ENCODE measurements around the gene CFAP300. TPM values are rescaled to one million over a fixed set of nuclear protein-coding genes. Genes with fewer than 3 reads are reported as not detected.

CFAP300 gene
- total and polyA plus RNA-seq, 2 of the 8 experiments (the other 6 are each of a cell fraction or from before 2014, with no cell fraction given): 2.1 to 2.8 TPM

- no peak overlapping the region for H2AFZ ChIP-seq (ENCODE audit: low read length)
- no peak for TF ChIP-seq CTBP2 (IDR thresholded peaks at IDR 0.05; ENCODE audit: borderline replicate concordance, insufficient read depth, insufficient read length, low read length)
- no peak for TF ChIP-seq ATF3 (IDR thresholded peaks at IDR 0.05; ENCODE audit: insufficient read depth, low read depth, low read length)
- no peak for TF ChIP-seq BCL11A (IDR thresholded peaks at IDR 0.05; ENCODE audit: low read depth in 2 of 2, low read length in 2 of 2)
- no peak for TF ChIP-seq ATF2 (IDR thresholded peaks at IDR 0.05; ENCODE audit: low read length)
- TF ChIP-seq YY1 (IDR thresholded peaks at IDR 0.05; ENCODE audit: low read depth, low read length): no peak
- no peak for TF ChIP-seq RBBP5 (IDR thresholded peaks at IDR 0.05; ENCODE audit: borderline replicate concordance, low read depth, low read length)
- TF ChIP-seq TEAD4 (IDR thresholded peaks at IDR 0.05; ENCODE audit: low read depth, low read length): no peak
- TF ChIP-seq BRCA1 (IDR thresholded peaks at IDR 0.05; ENCODE audit: low read depth, low read length): no peak
- TF ChIP-seq E2F6 (IDR thresholded peaks at IDR 0.05): no peak
- TF ChIP-seq POLR2AphosphoS5 (IDR thresholded peaks at IDR 0.05; ENCODE audit: low read depth, low read length): no peak
- TF ChIP-seq HDAC6 (IDR thresholded peaks at IDR 0.05; ENCODE audit: low read depth, low read length): no peak
Measured at GRCh38 chr11:102099755-102100154, 52.5 kb downstream of the CFAP300 start.

More at GRCh38 chr11:102099755-102100154, 52.5 kb downstream of the CFAP300 start:
- no peaks in the 10 kb centered on the region for H3K79me1 ChIP-seq (ENCODE audit: low read depth, low read length)
- no peak for FAIRE-seq
- no peak overlapping the region for H3K9ac ChIP-seq (replicated peaks in 1 of 4; ENCODE audit: extremely low read depth in 1 of 4, low read depth in 3 of 4, low read length in 3 of 4)
- H4K8ac ChIP-seq (ENCODE audit: extremely low read depth, insufficient read depth, low read length): no peak overlapping the region
- no peaks in the 10 kb centered on the region for H3K9me3 ChIP-seq (ENCODE audit: insufficient read depth in 2 of 2, low read depth in 1 of 2, low read length in 1 of 2)
- H2AK5ac ChIP-seq (ENCODE audit: low read depth, low read length): no peak overlapping the region
- H3K18ac ChIP-seq (ENCODE audit: extremely low read depth, low read length): no peak overlapping the region
- no peak for DNase-seq (ENCODE audit: low read depth in 1 of 2, low spot score in 2 of 2)
- H4K91ac ChIP-seq (replicated peaks; ENCODE audit: insufficient read length, low read length): no peak overlapping the region
- no peaks in the 10 kb centered on the region for H3K23me2 ChIP-seq (ENCODE audit: low read depth, low read length)
- H3K4ac ChIP-seq (replicated peaks; ENCODE audit: insufficient read length, low read depth, low read length): no peak overlapping the region
- H3K23ac ChIP-seq (ENCODE audit: insufficient read length): no peak overlapping the region
- no peak overlapping the region for H4K5ac ChIP-seq (ENCODE audit: insufficient read length, low read depth, low read length)
- CTCF ChIA-PET (ENCODE audit: partially characterized antibody): no interaction called here
- no peak overlapping the region for H3K56ac ChIP-seq (replicated peaks; ENCODE audit: insufficient read length, low read depth, low read length)
- H3K4me3 ChIP-seq (ENCODE audit: extremely low read depth in 1 of 4, insufficient read depth in 2 of 4, low read depth in 3 of 4, low read length in 4 of 4): no peak overlapping the region
- no peaks in the 10 kb centered on the region for H3K4me1 ChIP-seq (replicated peaks in 1 of 4; ENCODE audit: control insufficient read depth in 3 of 4, insufficient read depth in 4 of 4, low read length in 3 of 4)
- H2BK120ac ChIP-seq (replicated peaks; ENCODE audit: low read depth, low read length): no peak overlapping the region
- no peak overlapping the region for H3K4me2 ChIP-seq (ENCODE audit: insufficient read depth in 1 of 2, low read depth in 2 of 2, low read length in 2 of 2)
- no peak overlapping the region for H2BK20ac ChIP-seq (ENCODE audit: low read length)
- H2BK15ac ChIP-seq (ENCODE audit: low read length): no peak overlapping the region
- no peaks in the 10 kb centered on the region for H3K79me2 ChIP-seq (ENCODE audit: control insufficient read depth in 1 of 2, insufficient read depth in 2 of 2, low read length in 2 of 2)
- no peak overlapping the region for H3K14ac ChIP-seq (ENCODE audit: insufficient read length)
- POLR2A ChIA-PET (ENCODE audit: partially characterized antibody): interaction anchor here (0.6 kb wide), 1 partner anchor 10 kb away, joined by 3 read pairs; no protein-coding TSS in a partner anchor
- H3K27me3 ChIP-seq (replicated peaks in 1 of 4; ENCODE audit: control insufficient read depth in 3 of 4, extremely low read depth in 1 of 4, insufficient read depth in 3 of 4, low read length in 3 of 4): no peaks in the 10 kb centered on the region
- no peak overlapping the region for H3K27ac ChIP-seq (ENCODE audit: low read depth, low read length)
- H2BK12ac ChIP-seq (ENCODE audit: low read depth, low read length): no peak overlapping the region
- no peaks in the 10 kb centered on the region for H4K20me1 ChIP-seq (replicated peaks in 1 of 2; ENCODE audit: control insufficient read depth in 1 of 2, insufficient read depth in 2 of 2, low read length in 2 of 2)
- 81% methylated on average over 2 of the region's 2 CpGs; no CpG with 5 or more reads in 1 of the 2 experiments for WGBS, 2 experiments (ENCODE audit: extremely low coverage in 1 of 2, insufficient coverage in 1 of 2, insufficient read length in 1 of 2, insufficient replicate concordance in 2 of 2, low coverage in 1 of 2, low lambda C conversion rate in 2 of 2, missing lambda C conversion rate in 1 of 2)
- H2BK5ac ChIP-seq (ENCODE audit: low read depth, low read length): no peak overlapping the region
- H3K36me3 ChIP-seq (ENCODE audit: control insufficient read depth in 2 of 4, insufficient read depth in 4 of 4, low read length in 3 of 4): no peaks in the 10 kb centered on the region

Measured in H1 (cell line).